GM12878 (cell line): Measurements from ENCODE around the gene PLPPR1. TPM values are rescaled to one million over a fixed set of nuclear protein-coding genes. Genes with fewer than 3 reads are reported as not detected.
"Not testable (repeated sequence)": the region's sequence is repeated elsewhere in the genome, so short reads cannot be mapped to it uniquely, and the experiment has no call there.

Experiments used
- ATAC-seq: fragments of 200-7000 bp; cut with Tn5 transposase; 3 replicates; pipeline ENCODE4 v1.9.1; 2020; ENCODE audit warnings: mild to moderate bottlenecking, moderate library complexity
- BruUV-seq: library from RNA; stranded (reverse); fragments of 400-500 nt; replicated peaks from 2 replicates; lab custom pipeline; 2021; lab: Mats Ljungman, UMichigan
- CTCF ChIA-PET: fragments of 300-600 bp; sonication (Branson Sonifier 250); formaldehyde crosslinking; extraction: SDS; loops from one replicate; lab custom pipeline; 2021; ENCODE audit warnings: inconsistent platforms; lab: Yijun Ruan, JAX
- POLR2A ChIA-PET: fragments of 350-600 bp; formaldehyde crosslinking; extraction: SDS; loops from one replicate; lab custom pipeline; 2021; ENCODE audit warnings: inconsistent platforms; lab: Charles Lee
- RAD21 ChIA-PET: fragments of 300-600 bp; sonication (Branson Sonifier 250); formaldehyde crosslinking; loops from one replicate; lab custom pipeline; 2023; ENCODE audit warnings: antibody characterized with exemption; ENCODE audit not compliant: unreplicated experiment; lab: Charles Lee
- SMC1A ChIA-PET: fragments of 300-600 bp; sonication (Branson Sonifier 250); formaldehyde crosslinking; loops from one replicate; lab custom pipeline; 2023; ENCODE audit not compliant: unreplicated experiment, uncharacterized antibody; lab: Charles Lee
- DNase-seq: peaks from one replicate; pipeline ENCODE4 v3.0.0-alpha.2; 2011; ENCODE audit warnings: low read depth, low spot score
- FAIRE-seq: peaks from 3 replicates; lab custom pipeline; 2011; peaks lifted over from hg19 to GRCh38; lab: Jason Lieb, UNC
- H2AFZ ChIP-seq: 2 replicates; pipeline ENCODE4 v1.6.0; 2011; ENCODE audit warnings: low read depth, low read length, control low read depth; ENCODE audit not compliant: control insufficient read depth
- H3K27ac ChIP-seq: 2 replicates; pipeline ENCODE4 v1.5.1; 2011; ENCODE audit warnings: control low read depth; ENCODE audit not compliant: control insufficient read depth, insufficient read depth
- H3K27me3 ChIP-seq, 2 experiments: replicated peaks in 1 of 2; 2 replicates each; pipeline versions ENCODE4 v1.6.0 to v1.6.1; 2011; ENCODE audit warnings: low read length in 1 of 2; ENCODE audit not compliant: control insufficient read depth in 2 of 2, insufficient read depth in 2 of 2
- H3K36me3 ChIP-seq, 2 experiments: 2 replicates each; pipeline ENCODE4 v1.5.1; 2011; ENCODE audit warnings: low read length in 1 of 2; ENCODE audit not compliant: control insufficient read depth in 2 of 2, insufficient read depth in 2 of 2
- H3K4me1 ChIP-seq: 2 replicates; pipeline ENCODE4 v1.6.1; 2011; ENCODE audit warnings: mild to moderate bottlenecking, low read length, moderate library complexity, mixed read lengths; ENCODE audit not compliant: control insufficient read depth, insufficient read depth
- H3K4me2 ChIP-seq: 2 replicates; pipeline ENCODE4 v1.6.0; 2011; ENCODE audit warnings: control low read depth; ENCODE audit not compliant: control insufficient read depth, insufficient read depth
- H3K4me3 ChIP-seq: fragments of 200-600 bp; sonication (generic); 2 replicates; pipeline ENCODE4 v1.5.1; 2016
- H3K79me2 ChIP-seq: 2 replicates; pipeline ENCODE4 v1.6.0; 2011; ENCODE audit warnings: low read length; ENCODE audit not compliant: control insufficient read depth, insufficient read depth
- H3K9ac ChIP-seq: 2 replicates; pipeline ENCODE4 v1.8.0; 2011; ENCODE audit warnings: low read length, control low read depth, mixed read lengths; ENCODE audit not compliant: control insufficient read depth, insufficient read depth
- H3K9me3 ChIP-seq: replicated peaks from 3 replicates; pipeline ENCODE4 v1.5.1; 2011; ENCODE audit warnings: mild to moderate bottlenecking, low read length; ENCODE audit not compliant: control insufficient read depth, insufficient read depth
- H4K20me1 ChIP-seq: 2 replicates; pipeline ENCODE4 v1.6.0; 2011; ENCODE audit not compliant: control insufficient read depth, insufficient read depth
- STAT1 ChIP-seq: fragments of 450-650 bp; conservative IDR thresholded peaks from 2 replicates; pipeline ENCODE4 v1.6.1; 2014; ENCODE audit warnings: antibody characterized with exemption, mild to moderate bottlenecking
- ZNF207 ChIP-seq: fragments of 450-650 bp; IDR thresholded peaks from 2 replicates; pipeline ENCODE4 v1.6.1; 2014; ENCODE audit warnings: antibody characterized with exemption, mild to moderate bottlenecking, borderline replicate concordance
- ZNF217 ChIP-seq: fragments of 450-650 bp; IDR thresholded peaks from 2 replicates; pipeline ENCODE4 v1.6.1; 2017; ENCODE audit warnings: antibody characterized with exemption, mild to moderate bottlenecking
- WGBS: methylation state at CpG from one replicate; pipeline ENCODE4 v1.1.6; 2016; ENCODE audit warnings: low lambda C conversion rate; ENCODE audit not compliant: insufficient replicate concordance, insufficient coverage; ENCODE audit errors: missing lambda C conversion rate; 5-methylcytosine and 5-hydroxymethylcytosine counted together
- in situ Hi-C: fragments of 300-500 bp; cut with MboI; formaldehyde crosslinking; loops from 9 replicates; pipeline ENCODE4 v1.14.3; 2018; ENCODE audit warnings: mixed read lengths
- intact Hi-C: fragments of 100-400 bp; cut with micrococcal nuclease; formaldehyde crosslinking; loops from one replicate; pipeline ENCODE4 v1.14.2; 2022; ENCODE audit not compliant: unreplicated experiment
- polyA plus RNA-seq, 11 experiments: library from polyadenylated mRNA; depleted of rRNA in 4 of 11; unstranded in 6 of 11; stranded (reverse) in 5 of 11; fragments of >200 nt; fragmentation: Nextera tagmentation in 4 of 11; fragmentation: Illumina TruSeq in 1 of 11; extraction: Ambion mirVana in 4 of 11; extraction: Trizol in 1 of 11; gene quantifications; 1 replicate in 1 of 11; 2 replicates in 10 of 11; pipeline versions ENCODE4 v1.2.1 to v1.2.3, GENCODE V29; 2011 to 2016; ENCODE audit warnings: inconsistent platforms in 2 of 11, missing spikeins in 2 of 11, low read depth in 1 of 11
- total RNA-seq, 4 experiments: library from RNA; depleted of rRNA in 3 of 4; stranded (reverse); fragments of >200 nt in 3 of 4; fragmentation: Illumina TruSeq in 1 of 4; extraction: Trizol in 1 of 4; gene quantifications; 2 replicates each; pipeline versions ENCODE4 v1.2.1 to v1.2.3, GENCODE V29; 2013 to 2021
- TF ChIP-seq, protein P1 (sequence below): fragments of 450-650 bp; IDR thresholded peaks from 2 replicates; pipeline ENCODE4 v1.6.1; 2017; ENCODE audit warnings: mild to moderate bottlenecking, moderate library complexity
- TF ChIP-seq, protein P2 (sequence below): IDR thresholded peaks from 2 replicates; pipeline ENCODE4 v1.6.1; 2012; ENCODE audit warnings: low read depth, low read length, improper control_type of control experiment

The PLPPR1 gene
- total and polyA plus RNA-seq, 10 of the 15 experiments (the other 5 are each of a cell fraction or from before 2014, with no cell fraction given) = 0.69 TPM; not detected in 9

DNA sequence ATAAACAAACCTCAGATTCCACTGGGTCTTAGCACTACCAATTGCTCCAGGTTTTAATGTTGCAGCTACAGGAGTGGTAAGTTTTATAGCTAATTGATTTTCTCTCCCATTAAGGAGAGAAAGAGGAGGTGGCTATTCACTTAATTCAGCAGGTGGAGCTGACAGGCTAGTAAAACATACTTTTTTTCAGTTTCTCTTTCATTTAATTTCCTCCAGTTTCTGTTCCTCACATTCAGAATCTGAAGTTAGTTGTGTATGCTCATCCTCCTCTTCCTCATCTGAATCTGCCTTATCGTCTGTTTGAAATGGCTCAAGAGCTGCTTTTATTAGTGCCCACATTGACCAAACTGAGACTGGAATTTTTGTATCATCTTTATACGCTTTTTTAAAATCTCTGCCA is 98.0 kb downstream of the PLPPR1 start (continued):
- TF ChIP-seq, protein P1, sequence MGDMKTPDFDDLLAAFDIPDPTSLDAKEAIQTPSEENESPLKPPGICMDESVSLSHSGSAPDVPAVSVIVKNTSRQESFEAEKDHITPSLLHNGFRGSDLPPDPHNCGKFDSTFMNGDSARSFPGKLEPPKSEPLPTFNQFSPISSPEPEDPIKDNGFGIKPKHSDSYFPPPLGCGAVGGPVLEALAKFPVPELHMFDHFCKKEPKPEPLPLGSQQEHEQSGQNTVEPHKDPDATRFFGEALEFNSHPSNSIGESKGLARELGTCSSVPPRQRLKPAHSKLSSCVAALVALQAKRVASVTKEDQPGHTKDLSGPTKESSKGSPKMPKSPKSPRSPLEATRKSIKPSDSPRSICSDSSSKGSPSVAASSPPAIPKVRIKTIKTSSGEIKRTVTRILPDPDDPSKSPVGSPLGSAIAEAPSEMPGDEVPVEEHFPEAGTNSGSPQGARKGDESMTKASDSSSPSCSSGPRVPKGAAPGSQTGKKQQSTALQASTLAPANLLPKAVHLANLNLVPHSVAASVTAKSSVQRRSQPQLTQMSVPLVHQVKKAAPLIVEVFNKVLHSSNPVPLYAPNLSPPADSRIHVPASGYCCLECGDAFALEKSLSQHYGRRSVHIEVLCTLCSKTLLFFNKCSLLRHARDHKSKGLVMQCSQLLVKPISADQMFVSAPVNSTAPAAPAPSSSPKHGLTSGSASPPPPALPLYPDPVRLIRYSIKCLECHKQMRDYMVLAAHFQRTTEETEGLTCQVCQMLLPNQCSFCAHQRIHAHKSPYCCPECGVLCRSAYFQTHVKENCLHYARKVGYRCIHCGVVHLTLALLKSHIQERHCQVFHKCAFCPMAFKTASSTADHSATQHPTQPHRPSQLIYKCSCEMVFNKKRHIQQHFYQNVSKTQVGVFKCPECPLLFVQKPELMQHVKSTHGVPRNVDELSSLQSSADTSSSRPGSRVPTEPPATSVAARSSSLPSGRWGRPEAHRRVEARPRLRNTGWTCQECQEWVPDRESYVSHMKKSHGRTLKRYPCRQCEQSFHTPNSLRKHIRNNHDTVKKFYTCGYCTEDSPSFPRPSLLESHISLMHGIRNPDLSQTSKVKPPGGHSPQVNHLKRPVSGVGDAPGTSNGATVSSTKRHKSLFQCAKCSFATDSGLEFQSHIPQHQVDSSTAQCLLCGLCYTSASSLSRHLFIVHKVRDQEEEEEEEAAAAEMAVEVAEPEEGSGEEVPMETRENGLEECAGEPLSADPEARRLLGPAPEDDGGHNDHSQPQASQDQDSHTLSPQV = no peak
- TF ChIP-seq ZNF217 = no peak
- TF ChIP-seq, protein P2, sequence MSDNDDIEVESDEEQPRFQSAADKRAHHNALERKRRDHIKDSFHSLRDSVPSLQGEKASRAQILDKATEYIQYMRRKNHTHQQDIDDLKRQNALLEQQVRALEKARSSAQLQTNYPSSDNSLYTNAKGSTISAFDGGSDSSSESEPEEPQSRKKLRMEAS = no peak
- TF ChIP-seq STAT1 = no peak
- TF ChIP-seq ZNF207 = no peak

DNA sequence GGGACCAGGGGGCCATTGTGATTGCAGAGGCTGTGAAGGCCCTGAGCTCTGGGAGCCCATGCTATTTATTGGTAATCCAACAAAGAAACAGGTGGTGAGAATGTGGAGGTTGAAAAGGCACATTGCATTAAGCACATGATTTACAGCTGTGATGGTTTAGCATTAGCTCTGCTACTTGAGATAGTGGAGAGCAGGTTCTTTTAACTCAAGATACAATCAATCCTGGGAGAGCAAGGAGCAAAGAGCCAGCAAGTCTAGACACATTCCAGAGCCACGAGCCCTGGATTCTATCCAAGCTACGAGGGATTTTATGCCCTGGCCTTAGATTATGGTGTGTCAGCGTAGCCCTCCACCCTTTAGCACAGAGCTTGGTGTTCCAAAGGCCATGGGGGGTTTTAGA is 98.8 kb downstream of the PLPPR1 start:
- BruUV-seq, ATAC-seq, DNase-seq, H3K27ac ChIP-seq, H3K36me3 ChIP-seq, H2AFZ ChIP-seq, intact Hi-C loops, H3K4me2 ChIP-seq, CTCF ChIA-PET, FAIRE-seq, POLR2A ChIA-PET, RAD21 ChIA-PET, in situ Hi-C loops, H4K20me1 ChIP-seq, H3K4me3 ChIP-seq, H3K9ac ChIP-seq, H3K4me1 ChIP-seq, H3K79me2 ChIP-seq, H3K9me3 ChIP-seq, H3K27me3 ChIP-seq: not testable (repeated sequence)
- SMC1A ChIA-PET = interaction anchor here (1.6 kb wide), 1 partner anchor 108 kb away, joined by 5 read pairs; no protein-coding TSS in a partner anchor
- WGBS = 3% methylated on average over 3 of the region's 3 CpGs
